T-cell (primary cell): ENCODE results near the gene NLRP3. TPM values are rescaled to one million over a fixed set of nuclear protein-coding genes. Genes with fewer than 3 reads are reported as not detected.
"Not testable (repeated sequence)": the region's sequence is repeated elsewhere in the genome, so short reads cannot be mapped to it uniquely, and the experiment has no call there.

Experiments used
- ATAC-seq, 4 experiments: fragments of 200-7000 bp in 3 of 4; fragments of 150-1000 bp in 1 of 4; cut with Tn5 transposase; replicated peaks in 1 of 4; 1 replicate in 3 of 4; 2 replicates in 1 of 4; pipeline ENCODE4 v1.10.0; 2021; ENCODE audit warnings: moderate library complexity in 3 of 4, mild to moderate bottlenecking in 2 of 4, moderate number of reproducible peaks in 1 of 4
- CTCF ChIA-PET, 2 donors: fragments of 300-600 bp; sonication (Branson Sonifier 250); formaldehyde crosslinking; loops; one replicate each; lab custom pipeline; 2022; ENCODE audit warnings: antibody characterized with exemption in 2 of 2; lab: Charles Lee
- POLR2A ChIA-PET, 2 donors: fragments of 300-600 bp; sonication (Branson Sonifier 250); formaldehyde crosslinking; loops; one replicate each; lab custom pipeline; 2022; ENCODE audit warnings: antibody characterized with exemption in 2 of 2; lab: Charles Lee
- DNase-seq, 35 experiments: peaks; one replicate each; pipeline versions ENCODE4 v3.0.0 to v3.0.0-alpha.2; 2013 to 2023
- H3K27ac ChIP-seq: one replicate; pipeline ENCODE4 v1.5.1; 2013; ENCODE audit warnings: low read length
- H3K27me3 ChIP-seq, 2 experiments: replicated peaks in 1 of 2; 1 replicate in 1 of 2; 2 replicates in 1 of 2; pipeline versions ENCODE4 v1.6.1 to v1.7.0; 2013; ENCODE audit warnings: low read length in 1 of 2, mixed read lengths in 1 of 2; ENCODE audit not compliant: control insufficient read depth in 2 of 2, insufficient read depth in 2 of 2; ENCODE audit errors: extremely low read depth in 1 of 2
- H3K36me3 ChIP-seq, 2 donors: 1 replicate in 1 of 2; 2 replicates in 1 of 2; pipeline versions ENCODE4 v1.6.1 to v1.7.0; 2013; ENCODE audit warnings: low read length in 1 of 2; ENCODE audit not compliant: control insufficient read depth in 2 of 2, insufficient read depth in 1 of 2; ENCODE audit errors: extremely low read depth in 1 of 2
- H3K4me1 ChIP-seq, 2 experiments: 1 replicate in 1 of 2; 2 replicates in 1 of 2; pipeline versions ENCODE4 v1.6.1 to v1.7.0; 2013; ENCODE audit warnings: low read length in 2 of 2, mixed read lengths in 1 of 2; ENCODE audit not compliant: insufficient read depth in 2 of 2, control insufficient read depth in 1 of 2; ENCODE audit errors: extremely low read depth in 1 of 2
- H3K4me3 ChIP-seq, 2 donors: 1 replicate in 1 of 2; 2 replicates in 1 of 2; pipeline versions ENCODE4 v1.5.1 to v1.7.0; 2013; ENCODE audit warnings: mild to moderate bottlenecking in 2 of 2, low read length in 1 of 2, moderate library complexity in 1 of 2; ENCODE audit not compliant: control insufficient read depth in 1 of 2; ENCODE audit errors: extremely low read depth in 1 of 2
- H3K9me3 ChIP-seq: 2 replicates; pipeline ENCODE4 v1.7.0; 2013
- H3K27ac Mint-ChIP-seq, 2 donors: one replicate each; pipeline ENCODE4 v1.8.0; 2020 to 2021; ENCODE audit warnings: mild to moderate bottlenecking in 2 of 2, mixed read lengths in 2 of 2
- H3K27me3 Mint-ChIP-seq, 2 donors: one replicate each; pipeline ENCODE4 v1.8.0; 2021 to 2022; ENCODE audit warnings: mixed read lengths in 2 of 2
- H3K36me3 Mint-ChIP-seq: one replicate; pipeline ENCODE4 v1.8.0; 2021; ENCODE audit warnings: mixed read lengths
- H3K4me1 Mint-ChIP-seq, 3 donors: one replicate each; pipeline ENCODE4 v1.8.0; 2020 to 2022; ENCODE audit warnings: mixed read lengths in 3 of 3, mild to moderate bottlenecking in 1 of 3
- H3K4me3 Mint-ChIP-seq, 3 donors: one replicate each; pipeline ENCODE4 v1.8.0; 2020 to 2022; ENCODE audit warnings: mild to moderate bottlenecking in 3 of 3, mixed read lengths in 3 of 3, moderate library complexity in 3 of 3
- H3K9me3 Mint-ChIP-seq, 3 donors: one replicate each; pipeline ENCODE4 v1.8.0; 2020 to 2022; ENCODE audit warnings: mixed read lengths in 3 of 3
- WGBS: methylation state at CpG from one replicate; pipeline ENCODE4 v1.1.5; 2013; ENCODE audit warnings: missing lambda C conversion rate; ENCODE audit not compliant: insufficient coverage; 5-methylcytosine and 5-hydroxymethylcytosine counted together
- total RNA-seq, 35 experiments: library from RNA in 6 of 35; stranded (reverse) in 6 of 35; fragments of 120-200 nt in 1 of 35; gene quantifications; one replicate each; pipeline versions ENCODE4 v1.2.1 to v1.2.4 and lab custom pipeline; 2013 to 2026

The NLRP3 gene
- total RNA-seq, 5 donors from 2014 or later (not counting 1 experiment from before 2014, with no cell fraction given), result 2.9 to 8.5 (median 5.1) TPM

DNA sequence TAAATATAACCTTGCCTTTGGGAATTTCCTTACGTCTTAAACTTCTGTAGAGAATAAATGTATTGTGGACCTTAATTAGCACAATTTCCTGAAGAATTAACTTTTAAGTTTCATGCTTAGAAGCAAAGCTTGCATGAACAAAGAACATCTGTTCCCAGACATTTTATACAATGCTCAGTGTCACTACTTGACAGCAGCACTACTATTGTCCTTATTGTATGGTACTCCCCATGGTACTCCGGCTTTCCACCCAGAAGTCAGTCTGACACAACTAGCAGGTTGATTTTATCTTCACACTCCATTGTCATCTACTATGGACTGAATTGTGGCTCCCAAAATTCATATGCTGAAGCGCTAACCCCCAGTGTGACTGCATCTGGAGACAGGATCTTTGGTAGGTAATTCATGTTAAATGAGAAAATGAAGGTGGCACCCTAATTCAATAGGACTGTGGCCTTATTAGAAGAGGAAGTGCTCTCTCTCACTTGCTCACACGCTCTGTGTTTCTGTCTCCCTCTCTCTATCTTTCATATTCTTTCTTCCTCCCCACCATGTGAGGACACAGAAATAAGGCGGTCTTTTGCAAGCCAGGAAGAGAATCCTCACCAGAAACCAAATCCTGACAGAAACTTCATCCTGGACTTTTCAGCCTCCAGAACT lies 52.6 kb downstream of the NLRP3 start:
- WGBS, result 100% methylated on average over 1 of the region's 5 CpGs
- Histone ChIP-seq H3K4me1 (no peaks in the 10 kb centered on the region), H3K27me3 (peaks cover 0 to 3% of the 10 kb centered on the region in 2 experiments), H3K27ac (no peak overlapping the region), H3K36me3 (no peaks in the 10 kb centered on the region), H3K9me3 (no peaks in the 10 kb centered on the region), H3K4me3 (no peak overlapping the region)
- CTCF ChIA-PET, result no interaction called here
- peaks cover 2 to 4% of the 10 kb centered on the region in 2 donors for H3K27me3 Mint-ChIP-seq
- POLR2A ChIA-PET, result no interaction called here
- DNase-seq (no peak), ATAC-seq (no peak)
- no peak overlapping the region for H3K27ac Mint-ChIP-seq
- H3K9me3 Mint-ChIP-seq, result no peaks in the 10 kb centered on the region
- H3K36me3 Mint-ChIP-seq, result no peaks in the 10 kb centered on the region
- H3K4me1 Mint-ChIP-seq, result no peaks in the 10 kb centered on the region
- H3K4me3 Mint-ChIP-seq, result no peak overlapping the region

GRCh38 chr1:247469141-247469535 lies 53.2 kb downstream of the NLRP3 start:
- Mint-ChIP-seq H3K4me3 (no peak overlapping the region), H3K9me3 (no peaks in the 10 kb centered on the region), H3K36me3 (no peaks in the 10 kb centered on the region), H3K27ac (no peak overlapping the region), H3K4me1 (no peaks in the 10 kb centered on the region), H3K27me3 (peaks cover 2 to 4% of the 10 kb centered on the region in 2 donors)
- ATAC-seq (no peak), DNase-seq (no peak)
- Histone ChIP-seq H3K27me3 (peaks cover 0 to 3% of the 10 kb centered on the region in 2 experiments), H3K27ac (no peak overlapping the region), H3K36me3 (no peaks in the 10 kb centered on the region), H3K4me1 (no peaks in the 10 kb centered on the region), H3K9me3 (no peaks in the 10 kb centered on the region), H3K4me3 (no peak overlapping the region)
- CTCF ChIA-PET, result no interaction called here
- POLR2A ChIA-PET, result no interaction called here
- WGBS, result 100% methylated on average over 1 of the region's 5 CpGs

GRCh38 chr1:247470942-247471429 lies 55.0 kb downstream of the NLRP3 start:
- H3K27me3 Mint-ChIP-seq, H3K9me3 ChIP-seq, H3K36me3 Mint-ChIP-seq, H3K4me3 Mint-ChIP-seq, H3K4me1 Mint-ChIP-seq, CTCF ChIA-PET, DNase-seq, POLR2A ChIA-PET, H3K9me3 Mint-ChIP-seq, H3K27ac ChIP-seq, H3K4me3 ChIP-seq, ATAC-seq, H3K27me3 ChIP-seq, H3K27ac Mint-ChIP-seq, H3K36me3 ChIP-seq, H3K4me1 ChIP-seq: not testable (repeated sequence)
- 91% methylated on average over 6 of the region's 16 CpGs for WGBS

- H3K27me3 ChIP-seq, result no peaks in the 10 kb centered on the region
- no peak overlapping the region for H3K27ac ChIP-seq
- H3K4me1 ChIP-seq, result no peaks in the 10 kb centered on the region
- Mint-ChIP-seq H3K36me3 (no peaks in the 10 kb centered on the region), H3K4me3 (no peak overlapping the region), H3K4me1 (peaks cover 0 to 2% (median 0%) of the 10 kb centered on the region in 3 donors), H3K9me3 (peaks cover 0 to 10% (median 0%) of the 10 kb centered on the region in 3 donors), H3K27me3 (no peaks in the 10 kb centered on the region), H3K27ac (no peak overlapping the region)
- ATAC-seq (no peak), DNase-seq (no peak)
- no peak overlapping the region for H3K4me3 ChIP-seq
- CTCF ChIA-PET, result interaction anchor here (0.8 to 0.9 kb wide), 2 partner anchors 18 to 81 kb away, joined by 3 to 7 read pairs; no protein-coding TSS in a partner anchor
- H3K9me3 ChIP-seq, result no peaks in the 10 kb centered on the region
- 72% methylated on average over 6 of the region's 12 CpGs for WGBS
- POLR2A ChIA-PET, result no interaction called here
- no peaks in the 10 kb centered on the region for H3K36me3 ChIP-seq
Observed at GRCh38 chr1:247471445-247472016, 55.6 kb downstream of the NLRP3 start.

DNA sequence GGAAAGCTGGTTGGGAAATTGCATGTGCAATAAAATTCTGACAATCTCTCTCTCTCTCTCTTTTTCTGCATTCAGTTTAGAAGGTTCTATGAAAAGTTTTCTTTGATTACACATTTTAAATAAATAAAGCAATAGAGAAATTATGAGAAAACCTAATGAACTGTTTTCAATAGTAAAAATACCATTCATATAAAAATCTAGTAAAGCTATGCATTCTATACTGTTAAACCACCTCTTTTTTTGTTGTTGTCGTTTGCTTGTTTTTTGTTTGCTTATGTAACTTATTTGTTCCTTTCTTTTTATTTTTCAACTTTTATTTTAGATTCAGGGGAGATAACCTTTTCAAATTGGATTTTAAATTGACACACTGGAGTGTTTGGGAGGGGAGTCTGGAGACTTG lies 56.1 kb downstream of the NLRP3 start:
- peaks cover 0 to 10% (median 0%) of the 10 kb centered on the region in 3 donors for H3K9me3 Mint-ChIP-seq
- no peaks in the 10 kb centered on the region for H3K27me3 Mint-ChIP-seq
- no peaks in the 10 kb centered on the region for H3K9me3 ChIP-seq
- H3K27me3 ChIP-seq, result no peaks in the 10 kb centered on the region
- no CpG with 5 or more reads among the region's 1 CpG for whole genome bisulfite sequencing
- H3K4me1 Mint-ChIP-seq, result peaks cover 0 to 2% (median 0%) of the 10 kb centered on the region in 3 donors
- H3K36me3 Mint-ChIP-seq, result no peaks in the 10 kb centered on the region
- DNase-seq (no peak), ATAC-seq (no peak)
- no peaks in the 10 kb centered on the region for H3K36me3 ChIP-seq
- CTCF ChIA-PET, result interaction anchor here (0.8 to 0.9 kb wide), 2 partner anchors 18 to 82 kb away, joined by 3 to 7 read pairs; no protein-coding TSS in a partner anchor
- H3K27ac ChIP-seq, result no peak overlapping the region
- H3K4me3 Mint-ChIP-seq, result no peak overlapping the region
- POLR2A ChIA-PET, result no interaction called here
- no peak overlapping the region for H3K27ac Mint-ChIP-seq
- H3K4me3 ChIP-seq, result no peak overlapping the region
- no peaks in the 10 kb centered on the region for H3K4me1 ChIP-seq

DNA sequence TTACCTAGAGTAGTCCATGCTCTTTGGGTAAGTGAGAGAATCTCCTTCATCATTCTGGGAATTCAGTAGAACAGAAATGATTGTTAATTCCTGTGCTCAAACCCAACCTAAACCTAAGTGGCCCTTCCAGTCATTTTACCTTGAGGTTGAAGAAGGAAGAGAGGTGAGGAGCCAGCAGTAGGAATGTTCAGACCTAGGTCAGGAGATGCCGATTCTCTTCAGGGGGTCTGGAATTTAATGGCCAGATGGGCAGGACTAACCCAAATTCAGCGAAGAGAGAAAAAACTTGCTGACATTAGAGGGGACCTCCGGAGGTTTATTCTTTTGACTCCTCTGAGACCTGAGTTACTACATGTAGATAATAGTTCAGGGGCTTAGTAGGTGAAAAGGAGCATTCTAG lies 58.4 kb downstream of the NLRP3 start:
- no peaks in the 10 kb centered on the region for H3K36me3 ChIP-seq
- WGBS, result 93% methylated on average over 3 of the region's 3 CpGs
- no peaks in the 10 kb centered on the region for H3K27me3 ChIP-seq
- ATAC-seq (no peak), DNase-seq (no peak)
- no peaks in the 10 kb centered on the region for H3K9me3 ChIP-seq
- CTCF ChIA-PET, result interaction anchor here (0.6 to 1.2 kb wide), 2 partner anchors 13 to 490 kb away, joined by 3 to 4 read pairs; no protein-coding TSS in a partner anchor
- H3K4me3 Mint-ChIP-seq, result no peak overlapping the region
- peaks cover 0 to 10% (median 0%) of the 10 kb centered on the region in 3 donors for H3K9me3 Mint-ChIP-seq
- no peaks in the 10 kb centered on the region for H3K36me3 Mint-ChIP-seq
- H3K4me3 ChIP-seq, result no peak overlapping the region
- no peak overlapping the region for H3K27ac ChIP-seq
- POLR2A ChIA-PET, result no interaction called here
- H3K4me1 Mint-ChIP-seq, result peaks cover 0 to 2% (median 0%) of the 10 kb centered on the region in 3 donors
- no peaks in the 10 kb centered on the region for H3K27me3 Mint-ChIP-seq
- H3K27ac Mint-ChIP-seq, result no peak overlapping the region
- H3K4me1 ChIP-seq, result no peaks in the 10 kb centered on the region
